Measurements from ENCODE around the gene SLC8B1.

SLC8B1 gene

DNA sequence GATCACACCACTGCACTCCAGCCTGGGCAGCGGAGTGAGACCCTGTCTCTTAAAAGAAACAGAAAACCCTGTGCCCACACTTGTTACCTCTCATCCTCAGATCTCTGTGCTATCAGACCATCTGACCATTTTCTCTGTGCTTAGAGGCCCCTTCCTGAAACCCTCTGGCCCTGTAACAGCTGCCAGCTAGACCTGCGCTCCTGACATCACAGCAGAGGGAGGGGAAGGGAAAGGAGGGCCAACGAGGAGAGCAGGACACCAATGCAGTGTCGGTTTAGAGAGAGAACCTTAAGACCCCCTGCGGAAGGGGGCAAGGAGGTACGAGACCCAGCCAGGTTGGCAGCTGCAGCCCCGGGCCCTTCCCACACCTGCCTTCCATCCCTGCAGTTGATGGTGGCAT lies 42.4 kb downstream of the SLC8B1 start:
- DNase-seq (ENCODE audit: low spot score): no peak

DNA sequence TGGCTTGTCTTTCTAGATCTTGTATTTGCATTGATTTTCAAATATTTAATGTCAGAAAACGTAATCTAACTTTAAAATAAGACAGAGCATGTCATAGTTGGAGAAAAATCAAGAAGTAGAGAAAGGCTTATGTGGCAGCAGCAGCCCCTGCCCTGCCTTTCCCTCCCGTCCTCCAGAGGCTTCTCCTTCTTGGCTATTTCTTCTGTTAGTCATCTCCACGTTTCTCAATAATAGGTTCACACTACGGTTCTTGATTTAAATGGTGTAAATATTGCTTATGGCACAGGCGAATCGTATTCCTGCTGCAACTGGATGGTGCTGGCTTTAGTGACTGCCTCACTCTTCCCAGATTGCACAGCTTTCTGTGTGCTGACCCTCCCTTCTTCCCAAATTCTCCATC lies 42.8 kb downstream of the SLC8B1 start:
- DNase-seq (ENCODE audit: low spot score): no peak

DNA sequence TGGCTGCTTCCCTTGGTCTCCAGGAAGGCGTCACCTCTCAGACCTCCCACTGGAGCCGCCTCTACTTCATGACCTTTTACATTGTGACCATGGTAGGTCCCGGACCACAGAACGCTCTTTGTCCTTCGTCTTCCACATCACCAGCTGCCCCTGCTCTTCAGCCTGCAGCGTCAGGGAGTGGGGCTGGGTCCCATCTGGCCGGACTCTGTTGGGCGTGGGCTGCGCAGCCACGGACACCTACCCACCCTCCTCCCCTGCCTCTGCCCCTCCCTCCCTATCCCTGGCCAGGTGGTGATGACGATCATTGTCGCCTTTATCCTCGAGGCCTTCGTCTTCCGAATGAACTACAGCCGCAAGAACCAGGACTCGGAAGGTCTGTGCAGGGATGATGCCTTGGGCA lies 43.3 kb downstream of the SLC8B1 start:
- DNase-seq (ENCODE audit: low spot score): no peak

DNA sequence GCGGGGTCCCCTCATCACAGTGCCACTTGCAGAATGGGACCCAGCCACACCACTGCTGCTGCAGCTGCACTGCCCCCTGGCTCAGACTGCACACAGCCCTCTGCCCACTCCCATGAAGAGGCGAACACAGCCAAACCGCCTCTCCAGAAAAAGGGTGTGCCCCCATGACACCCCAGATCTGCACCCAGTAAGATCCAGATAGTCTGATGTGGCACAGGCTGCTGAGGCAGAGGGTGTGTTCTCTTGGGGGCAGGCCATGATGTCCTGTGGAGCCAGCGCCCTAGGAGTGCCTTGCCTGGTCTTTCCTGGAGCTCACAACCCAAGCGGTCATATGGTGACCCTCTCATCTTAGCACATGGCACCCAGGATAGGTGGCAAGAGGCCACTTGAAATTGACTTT lies 44.4 kb downstream of the SLC8B1 start:
- no peak for DNase-seq (ENCODE audit: low spot score)

DNA sequence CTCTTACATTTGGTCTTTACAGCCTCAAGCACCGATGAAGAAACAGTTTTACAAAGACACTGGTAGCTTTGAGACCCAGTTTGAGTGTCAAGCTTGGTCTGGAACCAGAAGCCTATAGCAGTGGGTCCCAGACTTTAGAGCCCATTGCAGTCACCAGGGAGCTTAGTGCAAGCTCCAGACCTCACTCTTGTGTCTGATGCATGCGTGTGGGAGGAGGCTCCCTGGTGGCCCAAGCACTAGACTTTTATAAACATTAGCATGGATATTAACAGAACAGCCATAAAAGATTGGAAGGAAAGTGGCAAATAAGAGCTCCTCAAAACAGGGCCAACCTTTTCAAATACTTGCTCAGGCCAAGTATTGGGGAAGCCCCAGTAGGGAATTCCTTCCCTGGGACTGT lies 45.5 kb downstream of the SLC8B1 start:
- DNase-seq (ENCODE audit: low spot score): no peak

DNA sequence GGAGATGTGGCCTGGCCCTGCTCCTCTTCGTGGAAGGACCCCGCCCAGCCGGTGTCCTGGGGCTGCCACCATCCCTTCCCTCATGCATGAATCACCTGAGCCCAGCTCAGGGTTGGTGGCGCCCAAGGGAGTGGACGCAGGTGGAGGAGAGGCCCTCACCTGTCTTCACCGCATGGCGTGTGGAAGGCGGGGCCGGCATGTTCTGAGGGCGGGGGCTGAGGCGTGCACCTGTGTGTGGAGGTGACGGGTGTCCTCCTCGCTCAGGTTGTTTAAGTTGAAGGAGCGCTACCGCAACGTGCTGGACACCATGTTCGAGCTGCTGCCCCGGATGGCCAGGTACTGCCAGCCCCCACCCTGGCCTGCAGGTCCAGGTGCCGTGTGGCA lies 47.0 kb downstream of the SLC8B1 start:
- no peak for DNase-seq (ENCODE audit: low spot score)

DNA sequence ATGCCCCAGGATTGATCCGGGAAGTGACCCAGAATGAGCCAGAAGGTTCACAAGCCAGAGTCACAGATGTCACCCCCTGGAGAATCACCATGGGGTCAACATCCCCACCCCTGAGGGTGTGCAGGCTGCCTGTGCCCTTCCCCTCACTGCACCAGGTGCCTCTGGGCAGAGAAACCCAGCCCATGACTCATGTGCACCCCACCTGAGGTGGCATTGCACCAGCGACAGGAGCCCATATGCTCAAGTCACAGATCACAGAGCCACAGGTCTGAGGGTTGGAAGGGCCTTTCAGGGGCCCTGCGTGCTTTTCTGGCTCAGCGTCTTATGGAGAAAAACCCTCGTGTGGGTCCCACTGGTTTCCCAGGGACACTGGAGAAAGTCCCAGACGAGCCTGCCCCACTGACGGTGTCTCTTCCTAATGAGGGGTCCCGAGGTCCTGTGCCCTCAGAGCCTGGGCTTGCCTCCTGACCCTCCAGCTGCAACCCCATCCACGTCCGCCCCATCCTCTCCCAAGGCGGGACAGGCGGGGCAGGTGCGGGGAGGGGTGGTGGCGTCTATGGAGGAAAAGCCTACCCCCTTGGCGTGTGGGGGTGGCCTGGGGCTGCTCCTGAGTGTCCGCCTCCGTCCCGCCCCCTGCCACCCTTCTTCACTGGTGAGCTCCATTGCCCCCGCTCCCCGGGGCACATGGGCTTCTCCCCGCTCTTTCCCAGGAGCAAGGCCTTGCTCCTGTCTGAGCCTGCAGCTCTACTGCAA lies 47.6 kb downstream of the SLC8B1 start:
- no peak for DNase-seq (ENCODE audit: low spot score)

DNA sequence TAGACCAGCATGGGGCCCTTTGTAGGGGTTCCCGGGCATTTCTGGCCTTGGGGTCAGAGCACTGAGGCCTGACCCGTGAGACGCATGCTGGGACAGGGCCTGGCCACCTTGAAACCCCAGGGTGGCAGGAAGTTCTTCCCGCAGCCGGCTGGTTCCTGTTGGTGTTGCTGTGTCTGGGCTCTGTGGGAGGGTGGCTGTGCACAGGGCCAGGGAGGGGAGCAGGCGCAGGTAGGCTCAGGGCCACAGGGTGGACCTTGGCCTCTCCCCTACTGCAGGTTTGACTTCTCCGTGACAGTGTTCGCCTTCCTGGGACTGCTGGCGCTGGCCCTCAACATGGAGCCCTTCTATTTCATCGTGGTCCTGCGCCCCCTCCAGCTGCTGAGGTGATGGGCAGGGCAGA lies 48.2 kb downstream of the SLC8B1 start:
- no peak for DNase-seq (ENCODE audit: low spot score)

DNA sequence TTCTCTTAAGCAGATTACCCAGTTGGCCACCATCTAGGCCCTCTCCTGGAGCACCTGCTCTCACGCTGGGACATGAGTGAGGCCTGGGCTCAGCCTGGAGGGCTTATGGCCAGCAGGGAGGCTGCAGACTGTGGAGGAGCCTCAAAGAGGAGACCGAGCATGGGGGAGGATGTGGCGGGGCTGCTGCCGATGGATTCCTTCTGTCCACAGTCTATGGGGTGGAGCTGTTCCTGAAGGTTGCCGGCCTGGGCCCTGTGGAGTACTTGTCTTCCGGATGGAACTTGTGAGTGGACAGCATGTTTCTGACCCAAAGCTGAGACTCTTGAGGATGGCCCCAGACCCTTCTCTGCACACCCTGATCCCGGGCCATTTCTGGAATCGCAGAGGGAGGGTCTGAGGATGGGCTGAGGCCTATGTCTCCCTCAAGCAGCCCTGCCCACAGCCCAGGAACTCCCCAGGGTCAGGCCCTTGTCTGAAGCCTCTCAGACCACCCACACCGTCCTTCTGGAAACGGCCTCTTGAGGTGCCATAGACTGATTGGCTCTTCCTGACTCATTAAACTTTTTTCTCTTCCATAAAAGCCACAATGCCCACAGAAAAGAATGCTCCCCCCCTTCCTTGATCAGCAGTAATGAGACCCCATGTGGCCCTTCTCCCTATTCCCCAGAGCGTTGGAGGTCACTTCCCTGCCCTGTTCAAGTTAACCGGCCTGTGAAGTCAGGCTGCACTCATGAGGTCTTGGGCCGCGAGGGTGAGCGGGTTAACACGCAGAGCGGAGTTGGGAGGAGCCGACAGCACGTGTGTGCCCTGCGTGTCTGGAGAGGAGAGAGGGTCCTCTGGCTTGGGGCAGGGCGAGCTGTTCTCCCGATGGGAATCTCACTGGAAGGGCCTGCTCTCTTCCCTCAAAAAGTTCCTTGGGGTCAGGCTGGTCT lies 49.0 kb downstream of the SLC8B1 start:
- DNase-seq (ENCODE audit: low spot score): no peak

DNA sequence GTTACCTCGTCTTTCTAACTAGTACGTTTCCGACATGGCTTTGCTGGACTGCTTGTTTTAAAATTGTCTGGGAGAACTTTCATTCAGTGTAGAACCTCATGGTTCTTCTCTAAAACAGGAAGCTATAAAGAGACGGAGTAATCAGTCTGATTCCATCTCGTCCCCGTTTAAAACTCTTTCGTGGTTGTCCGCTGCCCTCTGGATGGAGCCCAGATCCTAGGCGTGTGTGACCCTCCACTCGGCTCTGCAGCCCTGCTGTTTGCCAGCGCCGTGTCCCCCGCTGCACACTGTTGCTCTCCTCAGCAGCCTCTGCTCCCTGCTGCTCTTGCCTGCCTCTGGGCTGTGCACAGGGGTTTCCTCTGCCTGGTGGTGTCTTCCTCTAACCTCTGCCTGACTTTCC lies 50.2 kb downstream of the SLC8B1 start:
- DNase-seq (ENCODE audit: low spot score): no peak

DNA sequence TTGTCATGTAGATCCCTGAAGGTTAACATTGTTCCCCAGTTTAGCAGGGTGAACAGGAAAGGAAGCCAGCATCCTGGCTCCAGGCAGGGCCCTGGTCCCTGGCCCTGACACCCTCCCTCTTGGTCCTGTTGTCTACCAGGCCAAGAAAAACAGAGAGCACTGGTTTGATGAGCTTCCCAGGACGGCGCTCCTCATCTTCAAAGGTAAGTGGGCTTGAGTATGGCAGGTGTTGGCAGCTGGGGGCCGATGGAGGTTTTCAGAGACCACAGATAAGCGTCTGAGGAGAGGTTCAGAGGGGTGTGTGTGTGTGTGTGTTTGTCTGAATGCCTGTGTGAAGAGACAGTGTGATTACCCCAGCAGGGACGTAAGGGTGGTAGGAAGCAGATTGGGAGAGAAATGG lies 56.3 kb downstream of the SLC8B1 start:
- DNase-seq (ENCODE audit: low spot score): no peak

DNA sequence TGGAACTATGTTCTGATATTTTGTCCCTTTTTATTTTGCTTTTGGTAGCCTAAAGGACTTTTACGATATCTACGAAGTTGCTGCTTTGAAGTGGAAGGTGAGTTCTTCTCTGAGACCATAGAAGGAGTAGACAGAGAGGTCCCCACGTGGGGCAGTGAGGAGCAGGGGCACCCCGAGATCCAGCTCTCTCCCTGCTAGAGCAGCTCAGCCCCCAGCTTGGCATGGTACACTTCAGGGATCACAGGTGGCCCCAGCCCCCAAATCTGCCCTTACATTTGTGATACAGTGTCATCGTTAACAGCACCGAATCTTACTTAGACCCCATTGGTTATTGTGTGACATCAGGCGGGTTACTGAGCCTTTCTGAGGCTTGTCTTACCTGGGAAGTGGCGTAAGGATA lies 56.8 kb downstream of the SLC8B1 start:
- no peak for DNase-seq (ENCODE audit: low spot score)

DNA sequence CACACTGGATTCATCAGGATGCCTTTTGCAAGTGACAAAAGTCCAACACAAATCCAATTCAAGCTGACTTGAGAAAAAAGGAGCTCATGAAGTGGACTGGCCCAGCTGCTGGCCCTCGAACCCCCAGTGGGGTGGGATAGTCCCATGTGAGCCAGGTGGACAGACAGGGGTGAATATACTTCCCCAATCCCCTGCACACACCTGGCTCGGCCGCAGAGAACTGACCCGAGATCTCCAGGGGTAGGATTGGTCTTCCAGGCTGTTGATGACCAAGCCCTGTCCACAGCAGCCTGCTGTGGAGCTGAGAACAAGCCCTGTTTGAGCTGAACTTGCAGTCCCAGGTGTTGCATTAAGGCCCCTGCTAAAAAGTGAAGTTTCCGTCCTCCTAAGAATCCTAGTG lies 57.4 kb downstream of the SLC8B1 start:
- no peak for DNase-seq (ENCODE audit: low spot score)

DNA sequence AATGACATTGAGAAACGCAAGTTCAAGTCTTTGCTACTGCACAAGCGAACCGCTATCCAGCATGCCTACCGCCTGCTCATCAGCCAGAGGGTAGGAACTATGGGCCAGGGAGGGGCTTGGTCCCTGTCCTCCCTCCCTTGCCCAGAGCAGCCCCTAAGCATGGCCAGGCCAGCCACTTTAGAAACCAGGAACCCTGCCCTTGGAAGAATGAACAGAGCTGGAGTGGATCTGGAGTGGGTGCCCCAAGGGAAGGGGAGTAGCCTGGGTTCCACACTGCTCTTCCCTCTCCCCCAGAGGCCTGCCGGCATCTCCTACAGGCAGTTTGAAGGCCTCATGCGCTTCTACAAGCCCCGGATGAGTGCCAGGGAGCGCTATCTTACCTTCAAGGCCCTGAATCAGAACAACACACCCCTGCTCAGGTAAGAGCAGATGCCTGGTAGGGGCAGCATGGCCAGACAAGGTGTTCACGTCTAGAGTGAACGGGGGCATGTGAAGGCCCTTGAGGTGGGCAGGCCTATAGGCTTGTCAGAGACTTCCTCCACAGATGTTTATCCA lies 57.9 kb downstream of the SLC8B1 start:
- no peak for DNase-seq (ENCODE audit: low spot score)

DNA sequence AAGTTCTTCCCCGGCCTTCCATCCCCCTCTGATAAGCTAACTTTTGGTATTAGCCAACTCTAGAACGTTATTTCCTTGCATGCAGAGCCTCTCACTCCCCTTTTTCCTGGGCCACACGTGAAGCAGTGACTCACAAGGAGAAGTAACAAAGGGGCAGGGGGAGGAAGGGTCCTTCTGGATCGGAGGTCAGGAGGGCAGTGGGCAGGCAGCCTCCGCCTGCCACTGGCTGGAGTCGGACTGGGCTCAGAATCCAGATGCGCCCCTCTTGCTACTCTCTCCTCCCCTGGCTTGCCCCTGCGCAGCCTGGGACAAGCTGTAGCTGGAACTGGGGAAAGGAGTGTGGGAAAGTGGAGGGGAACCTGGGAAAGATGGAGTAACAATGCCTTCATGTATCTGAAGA lies 58.6 kb downstream of the SLC8B1 start:
- no peak for DNase-seq (ENCODE audit: low spot score)

DNA sequence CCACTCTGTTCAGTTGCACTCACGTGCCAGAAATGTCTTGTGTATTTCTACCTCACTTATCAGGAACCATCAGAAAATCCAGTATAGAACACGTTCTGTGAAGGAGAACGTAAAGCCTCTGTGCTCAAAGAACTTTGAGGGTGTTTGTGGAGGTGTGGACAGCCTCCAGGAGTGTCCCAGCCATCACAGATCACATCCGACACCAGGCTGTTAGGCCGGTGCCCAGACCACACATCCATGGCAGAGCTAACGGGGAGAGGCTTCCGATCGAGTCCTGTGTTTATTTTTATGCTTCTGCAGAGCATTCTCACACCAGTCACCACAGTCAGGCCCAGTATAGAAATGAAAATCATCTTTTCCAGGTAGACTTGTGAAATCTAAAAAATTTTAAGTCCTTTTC lies 60.1 kb downstream of the SLC8B1 start:
- DNase-seq (ENCODE audit: low spot score): no peak

DNA sequence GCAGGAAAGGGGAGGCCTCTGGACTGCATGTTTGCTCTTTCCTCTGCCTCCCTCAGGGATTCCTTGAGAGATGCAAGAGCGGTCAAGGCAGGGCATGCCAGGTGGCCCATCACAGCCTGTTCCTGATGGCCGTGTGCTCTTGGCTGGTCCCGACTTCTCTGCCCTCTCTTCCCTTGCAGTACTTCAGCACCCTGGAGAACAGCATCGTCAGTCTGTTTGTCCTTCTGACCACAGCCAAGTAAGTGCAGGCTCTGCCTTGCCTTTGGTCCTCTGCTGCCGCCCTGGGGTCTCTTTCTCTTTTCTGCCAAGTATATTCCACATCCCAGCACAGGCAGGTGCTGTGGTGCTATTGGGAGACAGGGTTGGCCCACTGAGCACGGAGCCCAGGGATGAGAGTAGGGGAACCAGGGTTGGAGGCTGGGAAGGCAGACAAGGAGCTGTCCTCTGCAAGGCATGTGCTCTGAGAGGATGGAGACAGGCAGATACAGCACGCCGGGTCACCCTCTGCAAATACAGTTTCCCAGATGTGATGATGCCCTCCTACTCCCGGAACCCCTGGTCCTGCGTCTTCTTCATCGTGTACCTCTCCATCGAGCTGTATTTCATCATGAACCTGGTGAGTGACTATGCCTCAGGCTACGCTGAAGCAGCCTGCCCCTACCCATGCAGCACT lies 61.7 kb downstream of the SLC8B1 start:
- no peak for DNase-seq (ENCODE audit: low spot score)

DNA sequence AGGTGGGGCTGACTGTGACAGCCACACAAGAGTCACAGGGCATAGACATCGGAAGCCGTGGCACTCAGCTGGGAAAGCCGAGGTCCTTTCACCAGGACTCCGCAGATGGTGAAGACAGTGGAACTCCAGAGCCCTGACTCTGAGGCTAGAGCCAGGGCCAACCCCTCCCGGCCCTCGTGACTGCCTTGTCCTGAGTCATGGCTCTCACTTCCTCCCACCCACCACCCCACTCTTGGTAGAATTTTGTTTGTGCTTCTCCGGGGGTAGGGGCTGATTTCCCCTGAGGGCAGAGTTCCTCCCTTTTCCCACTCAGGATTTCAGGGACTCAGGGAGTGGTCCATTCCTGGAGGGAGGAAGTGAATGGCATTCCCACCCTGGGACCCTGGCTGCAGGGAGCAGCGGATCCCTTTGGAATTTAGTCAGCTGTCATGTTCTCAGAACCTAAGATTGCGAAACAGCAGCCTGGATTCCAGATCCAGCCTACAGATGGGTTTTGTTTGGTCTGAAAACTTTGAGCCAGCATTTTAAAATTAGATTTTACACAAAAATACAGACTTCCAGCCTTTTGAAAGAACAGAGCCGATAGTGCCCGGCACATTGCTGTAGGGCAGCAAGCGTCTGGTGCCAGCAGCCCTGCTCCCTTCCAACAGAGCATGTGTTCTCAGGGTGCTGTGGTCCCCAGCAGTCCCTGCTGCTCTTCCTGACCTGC lies 62.9 kb downstream of the SLC8B1 start:
- DNase-seq (ENCODE audit: low spot score): peak; percentile 79

DNA sequence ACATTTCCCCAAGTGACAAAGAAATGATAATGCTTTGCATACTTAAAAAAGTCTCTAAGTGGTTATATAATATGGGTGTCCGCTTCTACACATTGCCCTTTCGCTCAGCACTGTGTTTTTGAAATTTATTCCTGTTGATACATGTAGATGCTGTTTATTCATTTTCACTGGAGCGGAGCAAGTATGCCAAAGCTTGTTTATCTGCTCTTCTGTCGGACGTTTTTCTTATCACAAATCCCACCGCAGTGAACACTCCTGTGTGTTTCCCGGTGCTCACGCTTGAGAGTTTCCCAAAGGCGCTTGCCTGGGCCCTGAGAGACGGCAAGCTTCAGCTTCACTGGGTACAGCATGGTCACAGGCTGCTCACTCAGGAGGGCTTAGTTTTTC lies 63.5 kb downstream of the SLC8B1 start:
- DNase-seq (ENCODE audit: low spot score): no peak

DNA sequence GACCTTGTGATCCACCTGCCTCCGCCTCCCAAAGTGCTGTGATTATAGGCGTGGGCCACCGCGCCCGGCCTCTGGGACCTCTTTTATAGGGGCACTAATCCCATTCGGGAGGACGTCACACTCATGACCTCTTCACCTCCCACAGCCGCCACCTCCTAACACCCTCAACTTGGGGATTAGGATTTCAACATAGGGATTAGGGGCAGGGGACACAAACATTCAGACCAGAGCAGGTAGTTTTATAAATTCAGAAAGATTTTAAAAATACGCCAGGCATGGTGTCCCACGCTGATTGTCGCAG lies 64.2 kb downstream of the SLC8B1 start:
- no peak for DNase-seq (ENCODE audit: low spot score)

DNA sequence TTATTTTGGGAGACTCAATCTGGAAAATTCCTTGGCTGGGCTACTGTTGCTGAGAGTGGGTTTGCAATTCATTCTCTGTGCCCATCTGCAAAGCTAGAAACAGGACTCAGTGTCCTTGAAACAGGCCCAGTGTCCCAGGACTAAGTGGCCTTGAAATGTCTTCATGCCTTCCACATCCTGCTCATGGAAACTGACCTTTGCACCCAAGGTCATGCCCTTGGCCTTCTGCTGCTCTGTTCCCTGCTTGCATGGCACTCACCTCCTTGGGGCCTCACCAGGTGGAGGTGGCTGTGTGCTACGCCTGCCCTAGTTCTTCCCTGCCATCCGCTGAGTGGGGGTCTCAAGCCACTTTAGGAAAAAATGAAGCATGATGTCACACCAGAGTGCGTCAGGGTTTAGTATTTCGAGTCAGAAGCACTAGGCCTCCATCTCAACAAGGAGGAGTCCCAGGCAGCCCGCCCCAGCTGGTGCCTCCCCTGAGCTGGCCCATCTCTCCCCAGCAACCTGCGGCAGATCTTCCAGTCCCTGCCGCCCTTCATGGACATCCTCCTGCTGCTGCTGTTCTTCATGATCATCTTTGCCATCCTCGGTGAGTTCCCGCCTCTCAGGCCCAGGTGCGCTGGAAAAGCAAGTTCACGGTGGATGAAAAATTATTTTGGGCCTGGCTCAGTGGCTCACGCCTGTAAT lies 65.5 kb downstream of the SLC8B1 start:
- no peak for DNase-seq (ENCODE audit: low spot score)

DNA sequence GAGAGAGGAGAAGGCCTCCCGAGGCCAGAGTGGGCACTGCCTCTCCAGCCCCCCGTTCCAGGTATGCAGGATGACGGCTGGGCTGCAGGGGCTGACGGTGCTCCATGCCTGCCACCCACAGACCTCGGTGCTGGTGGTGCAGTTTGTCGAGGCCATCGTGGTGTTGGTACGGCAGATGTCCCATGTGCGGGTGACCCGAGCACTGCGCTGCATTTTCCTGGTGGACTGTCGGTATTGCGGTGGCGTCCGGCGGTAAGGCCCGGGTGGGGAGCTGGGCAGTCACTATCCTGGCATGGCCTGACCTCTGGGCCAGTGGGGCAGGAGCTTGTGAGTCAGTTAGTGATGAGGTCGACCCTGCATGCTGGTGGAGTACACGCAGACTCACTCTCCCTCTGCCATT lies 66.3 kb downstream of the SLC8B1 start:
- DNase-seq (ENCODE audit: low spot score): no peak
